Measurements from ENCODE around the gene FBXW11. TPM values are rescaled to one million over a fixed set of nuclear protein-coding genes. Genes with fewer than 3 reads are reported as not detected.

The FBXW11 gene
- total RNA-seq, 1 experiment from 2014 or later, result 85.3 TPM

DNA sequence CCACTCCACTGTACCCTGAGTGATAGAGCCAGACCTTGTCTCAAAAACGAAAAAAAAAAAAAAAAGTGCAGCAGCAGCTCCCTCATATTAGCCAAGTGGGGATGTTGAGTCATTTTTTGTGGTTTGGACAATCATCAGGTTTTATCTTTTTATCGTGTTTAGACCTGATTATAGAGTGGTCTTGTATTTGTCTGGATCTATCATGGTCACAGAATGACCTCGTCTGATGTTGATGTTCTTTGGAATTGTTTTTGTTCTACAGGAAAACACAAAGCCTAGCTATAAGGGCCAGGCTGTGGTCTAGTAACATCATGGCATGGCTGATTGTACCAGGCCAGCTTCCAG, 1.6 kb upstream of the FBXW11 start:
- Histone ChIP-seq H3K4me2 (ENCODE audit: insufficient read depth, insufficient read length, low read length) (peak overlapping the region; percentile 90), H3K9me3 (ENCODE audit: control insufficient read depth, low read depth, low read length) (no peaks in the 10 kb centered on the region), H3K23me2 (ENCODE audit: insufficient read length, low read depth, low read length, poor library complexity, severe bottlenecking) (peaks cover 16% of the 10 kb centered on the region), H3K4ac (ENCODE audit: low read depth, low read length) (no peak overlapping the region), H4K91ac (ENCODE audit: insufficient read length, low read depth, low read length) (no peak overlapping the region), H3K27ac (ENCODE audit: insufficient read length, low read depth, low read length) (peak overlapping the region; percentile 75), H3K18ac (ENCODE audit: insufficient read length, low read depth, low read length) (peak overlapping the region; percentile 9), H2BK12ac (ENCODE audit: insufficient read length, low read depth, low read length) (no peak overlapping the region), H3T11ph (ENCODE audit: low read length) (no peak overlapping the region), H2BK20ac (ENCODE audit: low read depth, low read length, poor library complexity, severe bottlenecking) (no peak overlapping the region), H3K79me2 (ENCODE audit: insufficient read depth, low read length) (peaks cover 22% of the 10 kb centered on the region; the same call in 1 of the 2 replicates), H3K14ac (ENCODE audit: insufficient read depth, low read length) (no peak overlapping the region), H2BK120ac (ENCODE audit: low read depth, low read length, poor library complexity, severe bottlenecking) (no peak overlapping the region), H3K9ac (ENCODE audit: extremely low read depth, insufficient read length, low read length) (no peak overlapping the region), H4K20me1 (ENCODE audit: control insufficient read depth, insufficient read depth, insufficient read length) (no peaks in the 10 kb centered on the region), H3K56ac (ENCODE audit: insufficient read length, low read depth, low read length) (no peak overlapping the region), H2AK5ac (ENCODE audit: insufficient read length, low read length) (no peak overlapping the region), H4K8ac (replicated peaks; ENCODE audit: insufficient read length, low read depth, low read length) (no peak overlapping the region), H3K4me1 (ENCODE audit: insufficient read depth, low read length) (peaks cover 11% of the 10 kb centered on the region), H2AFZ (ENCODE audit: low read length) (no peak overlapping the region), H2BK5ac (ENCODE audit: insufficient read length, low read length) (no peak overlapping the region), H3K23ac (ENCODE audit: insufficient read length, low read depth, low read length) (no peak overlapping the region), H3K79me1 (ENCODE audit: insufficient read depth, low read depth, low read length, poor library complexity, severe bottlenecking) (no peaks in the 10 kb centered on the region), H2BK15ac (ENCODE audit: low read depth, low read length) (no peak overlapping the region), H4K5ac (ENCODE audit: insufficient read length, low read depth, low read length) (no peak overlapping the region), H3K27me3 (ENCODE audit: insufficient read depth, low read length) (no peaks in the 10 kb centered on the region)
- TF ChIP-seq CTCF (conservative IDR thresholded peaks at IDR 0.05), result no peak
- Mint-ChIP-seq H3K27me3 (ENCODE audit: low read depth) (no peaks in the 10 kb centered on the region), H3K4me1 (peaks cover 47 to 54% of the 10 kb centered on the region in 2 experiments), H3K9me3 (no peaks in the 10 kb centered on the region), H3K4me3 (peak overlapping the region; percentile 94 to 97), H3K36me3 (ENCODE audit: insufficient read depth in 1 of 3, low read depth in 3 of 3) (peaks cover 0 to 14% (median 10%) of the 10 kb centered on the region in 3 experiments; a peak in 5 of 7 replicates), H3K27ac (peak overlapping the region; percentile 98 to 99 (median 98))
- no CpG with 5 or more reads among the region's 3 CpGs for WGBS (ENCODE audit: extremely low coverage, insufficient read length, low lambda C conversion rate)
- no peak for DNase-seq
